DND-41 (cell line): Measurements from ENCODE around the gene MED12.
A peak's percentile ranks its signal among the peaks of the same experiment; 100 is the strongest.
"Not testable (repeated sequence)": the region's sequence is repeated elsewhere in the genome, so short reads cannot be mapped to it uniquely, and the experiment has no call there.

ENCODE experiments used
- ATAC-seq: fragments of 200-7000 bp; cut with Tn5 transposase; 3 replicates; pipeline ENCODE4 v1.9.1; 2021; ENCODE audit warnings: low read depth; ENCODE audit not compliant: insufficient read depth
- DNase-seq: peaks from one replicate; pipeline ENCODE4 v3.0.0-alpha.2; 2020
- H2AFZ ChIP-seq: 2 replicates; pipeline ENCODE4 v1.6.0; 2012; ENCODE audit warnings: low read depth, low read length
- H3K27ac ChIP-seq: 2 replicates; pipeline ENCODE4 v1.5.1; 2012; ENCODE audit warnings: low read length, inconsistent platforms
- H3K27me3 ChIP-seq: fragments of 200-600 bp; sonication (generic); 2 replicates; pipeline ENCODE4 v1.6.0; 2012; ENCODE audit warnings: low read length, mild to moderate bottlenecking, inconsistent platforms; ENCODE audit not compliant: insufficient read depth, poor library complexity
- H3K36me3 ChIP-seq: 2 replicates; pipeline ENCODE4 v1.5.1; 2012; ENCODE audit warnings: low read length, inconsistent platforms; ENCODE audit not compliant: insufficient read depth
- H3K4me1 ChIP-seq: 2 replicates; pipeline ENCODE4 v1.5.1; 2012; ENCODE audit warnings: mild to moderate bottlenecking, low read length; ENCODE audit not compliant: insufficient read depth
- H3K4me2 ChIP-seq: 2 replicates; pipeline ENCODE4 v1.6.0; 2012; ENCODE audit warnings: mild to moderate bottlenecking, moderate library complexity, low read length, inconsistent platforms; ENCODE audit not compliant: insufficient read depth
- H3K4me3 ChIP-seq, 2 experiments: fragments of 200-600 bp in 1 of 2; shearing (Covaris generic) in 1 of 2; 2 replicates each; pipeline ENCODE4 v1.5.1; 2012 to 2016; ENCODE audit warnings: inconsistent platforms in 2 of 2, low read length in 2 of 2, mild to moderate bottlenecking in 2 of 2, low read depth in 1 of 2, moderate library complexity in 1 of 2
- H3K79me2 ChIP-seq: 2 replicates; pipeline ENCODE4 v1.6.0; 2012; ENCODE audit warnings: low read length, inconsistent platforms; ENCODE audit not compliant: insufficient read depth
- H3K9ac ChIP-seq: 2 replicates; pipeline ENCODE4 v1.6.0; 2012; ENCODE audit warnings: low read depth, mild to moderate bottlenecking, inconsistent platforms, low read length, moderate library complexity
- H3K9me3 ChIP-seq: 2 replicates; pipeline ENCODE4 v1.5.1; 2012; ENCODE audit warnings: low read length, moderate library complexity, mild to moderate bottlenecking, inconsistent platforms; ENCODE audit not compliant: insufficient read depth, severe bottlenecking
- H4K20me1 ChIP-seq: 2 replicates; pipeline ENCODE4 v1.6.0; 2012; ENCODE audit warnings: low read length; ENCODE audit not compliant: insufficient read depth
- CTCF ChIP-seq: IDR thresholded peaks from 2 replicates; pipeline ENCODE4 v1.5.1; 2012; ENCODE audit warnings: borderline replicate concordance, low read length, moderate library complexity, mild to moderate bottlenecking; ENCODE audit not compliant: poor library complexity, severe bottlenecking; ENCODE audit errors: extremely low read depth
- EZH2 ChIP-seq: IDR thresholded peaks from 3 replicates; pipeline ENCODE4 v1.6.1; 2012; ENCODE audit warnings: borderline replicate concordance, low read depth, mild to moderate bottlenecking, moderate library complexity, low read length, inconsistent platforms; ENCODE audit not compliant: severe bottlenecking

The MED12 gene

GRCh38 chrX:71178908-71179307 lies 60.5 kb downstream of the MED12 start:
- Histone ChIP-seq H3K79me2 (0 out of 2 replicates have a peak, but pooled peaks cover 4% of the 10 kb centered on the region), H3K4me2 (no peak overlapping the region), H3K9me3 (no peaks in the 10 kb centered on the region), H3K4me3 (no peak overlapping the region), H3K36me3 (peaks cover 30% of the 10 kb centered on the region), H4K20me1 (no peaks in the 10 kb centered on the region), H3K4me1 (peaks cover 24% of the 10 kb centered on the region), H3K27me3 (no peaks in the 10 kb centered on the region), H3K9ac (no peak overlapping the region), H2AFZ (no peak overlapping the region), H3K27ac (no peak overlapping the region)
- ATAC-seq (no peak), DNase-seq (peak; percentile 54)
- TF ChIP-seq CTCF: peak; percentile 81
- no peak for TF ChIP-seq EZH2

- H3K36me3 ChIP-seq: peaks cover 28% of the 10 kb centered on the region
- H3K9me3 ChIP-seq: not testable (repeated sequence)
Observed at GRCh38 chrX:71180579-71181265, 62.3 kb downstream of the MED12 start.

DNA sequence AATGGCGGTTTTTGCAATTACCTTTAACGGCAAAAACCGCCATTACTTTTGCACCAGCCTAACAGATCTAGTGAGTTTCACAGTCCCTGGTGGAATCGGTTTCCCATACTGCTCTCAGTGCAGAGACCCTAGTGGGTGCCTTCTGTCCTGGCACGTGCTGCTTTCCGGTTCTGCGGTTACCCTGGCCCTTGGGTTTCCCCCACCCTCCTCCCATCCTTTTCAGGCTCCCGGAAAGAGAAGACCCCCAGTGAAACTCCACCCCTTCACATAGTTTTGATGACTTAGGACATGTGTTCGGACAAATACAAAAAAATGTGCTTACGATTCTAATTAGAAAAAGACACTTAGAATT lies 63.1 kb downstream of the MED12 start:
- Histone ChIP-seq H3K79me2 (peaks cover 4% of the 10 kb centered on the region; the same call in 1 of the 2 replicates), H3K4me2 (peak overlapping the region; percentile 57), H3K27ac (peak overlapping the region; percentile 99), H4K20me1 (no peaks in the 10 kb centered on the region), H3K27me3 (no peaks in the 10 kb centered on the region), H2AFZ (peak overlapping the region; percentile 72), H3K9ac (peak overlapping the region; percentile 88), H3K4me3 (peak overlapping the region; percentile 3 to 49; a peak in 3 of 4 replicates), H3K36me3 (peaks cover 28% of the 10 kb centered on the region), H3K4me1 (peaks cover 24% of the 10 kb centered on the region), H3K9me3 (no peaks in the 10 kb centered on the region)
- peak; percentile 86 for DNase-seq
- no peak for TF ChIP-seq CTCF
- TF ChIP-seq EZH2: no peak
- peak; percentile 80 for ATAC-seq

More at GRCh38 chrX:71180579-71181265, 62.3 kb downstream of the MED12 start:
- Histone ChIP-seq H3K4me3 (peak overlapping the region in 1 of 2 experiments; percentile 49; a peak in 1 of 4 replicates), H3K9ac (peak overlapping the region; percentile 88; the same call in 1 of the 2 replicates), H3K4me2 (peak overlapping the region; percentile 57), H3K27ac (peak overlapping the region; percentile 99), H3K4me1 (peaks cover 24% of the 10 kb centered on the region)
- H3K27me3 ChIP-seq, H4K20me1 ChIP-seq, ATAC-seq, DNase-seq, H2AFZ ChIP-seq, H3K79me2 ChIP-seq: not testable (repeated sequence)

DNA sequence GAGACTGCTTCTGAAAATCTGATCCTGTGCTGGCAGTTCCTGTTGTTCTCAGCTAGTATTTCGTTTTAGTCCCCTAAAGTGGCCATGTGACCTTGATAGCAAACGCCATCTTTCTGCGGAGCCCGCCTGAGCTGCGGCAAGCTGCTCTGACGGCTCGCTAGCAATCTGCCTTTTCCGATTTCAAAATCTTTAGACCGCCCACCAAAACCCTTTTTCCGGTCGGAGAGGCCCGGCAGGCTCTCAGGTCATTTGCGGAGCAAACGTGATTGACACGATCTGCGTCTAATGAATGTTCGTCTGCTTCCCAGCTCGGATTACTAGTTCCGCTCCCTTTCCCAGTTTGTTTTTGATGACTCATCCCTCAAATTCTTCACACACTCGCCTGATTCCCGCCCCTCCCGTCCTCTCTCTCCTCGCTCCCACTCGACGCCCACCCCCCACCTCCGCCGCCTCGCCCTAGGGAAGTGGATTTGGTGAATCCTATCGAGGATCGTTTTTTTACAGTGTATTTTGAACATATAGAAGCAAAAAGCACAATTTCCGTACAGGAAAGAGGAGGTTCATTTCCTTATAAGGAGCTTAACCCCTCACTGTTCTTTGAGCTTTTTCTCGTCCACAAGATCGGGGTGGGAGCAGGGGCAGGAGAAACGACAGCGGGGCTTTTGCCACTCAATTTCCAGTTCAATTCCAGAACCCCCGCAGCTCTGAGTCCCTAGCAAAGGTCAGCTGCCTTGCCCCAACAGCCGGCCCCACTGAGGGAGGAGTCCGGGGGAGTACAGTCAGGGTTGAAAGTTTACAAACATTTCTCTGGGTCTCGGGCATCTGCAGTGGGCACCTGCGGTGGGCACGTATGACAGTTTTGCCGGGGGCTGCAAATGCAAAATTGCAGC lies 63.8 kb downstream of the MED12 start:
- peak overlapping the region; percentile 3 to 56; a peak in 3 of 4 replicates for H3K4me3 ChIP-seq
- TF ChIP-seq CTCF (no peak), EZH2 (no peak)
- peak overlapping the region; percentile 88 for H3K9ac ChIP-seq
- H3K27me3 ChIP-seq: no peaks in the 10 kb centered on the region
- H3K4me2 ChIP-seq: peak overlapping the region; percentile 65
- peak overlapping the region; percentile 99 for H3K27ac ChIP-seq
- H3K4me1 ChIP-seq: peaks cover 24% of the 10 kb centered on the region
- peaks cover 4% of the 10 kb centered on the region; the same call in 1 of the 2 replicates for H3K79me2 ChIP-seq
- H3K9me3 ChIP-seq: no peaks in the 10 kb centered on the region
- H4K20me1 ChIP-seq: no peaks in the 10 kb centered on the region
- ATAC-seq: peak; percentile 88
- H3K36me3 ChIP-seq: peaks cover 24% of the 10 kb centered on the region
- peak; percentile 92 for DNase-seq
- H2AFZ ChIP-seq: peak overlapping the region; percentile 72
